ENCODE measurements around the gene CCDC51.
A peak's percentile ranks its signal among the peaks of the same experiment; 100 is the strongest.

The CCDC51 gene

DNA sequence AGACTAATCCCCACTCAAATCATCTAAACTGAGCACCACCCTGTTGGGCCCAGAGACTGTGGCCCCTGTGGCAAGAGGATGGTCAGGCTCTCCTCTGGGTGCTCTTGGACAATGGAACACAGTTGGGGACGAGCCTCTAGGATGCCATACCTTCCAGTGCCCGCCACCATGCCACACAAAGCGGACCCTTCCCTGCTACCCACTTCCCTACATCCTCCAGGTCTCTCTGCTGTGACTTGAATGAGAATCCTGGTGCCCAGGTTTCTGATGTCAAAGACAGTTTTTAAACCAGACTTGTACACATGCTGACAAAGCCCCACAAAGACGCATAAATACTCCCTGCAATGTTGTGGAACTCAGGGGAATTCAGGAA is 4.7 kb downstream of the CCDC51 start:
- no peak for DNase-seq (ENCODE audit: low read depth)
- TF ChIP-seq, protein P1, sequence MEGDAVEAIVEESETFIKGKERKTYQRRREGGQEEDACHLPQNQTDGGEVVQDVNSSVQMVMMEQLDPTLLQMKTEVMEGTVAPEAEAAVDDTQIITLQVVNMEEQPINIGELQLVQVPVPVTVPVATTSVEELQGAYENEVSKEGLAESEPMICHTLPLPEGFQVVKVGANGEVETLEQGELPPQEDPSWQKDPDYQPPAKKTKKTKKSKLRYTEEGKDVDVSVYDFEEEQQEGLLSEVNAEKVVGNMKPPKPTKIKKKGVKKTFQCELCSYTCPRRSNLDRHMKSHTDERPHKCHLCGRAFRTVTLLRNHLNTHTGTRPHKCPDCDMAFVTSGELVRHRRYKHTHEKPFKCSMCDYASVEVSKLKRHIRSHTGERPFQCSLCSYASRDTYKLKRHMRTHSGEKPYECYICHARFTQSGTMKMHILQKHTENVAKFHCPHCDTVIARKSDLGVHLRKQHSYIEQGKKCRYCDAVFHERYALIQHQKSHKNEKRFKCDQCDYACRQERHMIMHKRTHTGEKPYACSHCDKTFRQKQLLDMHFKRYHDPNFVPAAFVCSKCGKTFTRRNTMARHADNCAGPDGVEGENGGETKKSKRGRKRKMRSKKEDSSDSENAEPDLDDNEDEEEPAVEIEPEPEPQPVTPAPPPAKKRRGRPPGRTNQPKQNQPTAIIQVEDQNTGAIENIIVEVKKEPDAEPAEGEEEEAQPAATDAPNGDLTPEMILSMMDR (IDR thresholded peaks at IDR 0.05; ENCODE audit: low read depth, low read length, missing control alignments) = no peak
- in situ Hi-C loops (cut with HindIII; ENCODE audit: low sequenced_read_pairs) = loop anchor here (5.0 to 25.0 kb wide), 2 partner anchors 38 to 173 kb away; no protein-coding TSS in a partner anchor
- no peak overlapping the region for H3K4me3 ChIP-seq (ENCODE audit: low read depth, low read length)

DNA sequence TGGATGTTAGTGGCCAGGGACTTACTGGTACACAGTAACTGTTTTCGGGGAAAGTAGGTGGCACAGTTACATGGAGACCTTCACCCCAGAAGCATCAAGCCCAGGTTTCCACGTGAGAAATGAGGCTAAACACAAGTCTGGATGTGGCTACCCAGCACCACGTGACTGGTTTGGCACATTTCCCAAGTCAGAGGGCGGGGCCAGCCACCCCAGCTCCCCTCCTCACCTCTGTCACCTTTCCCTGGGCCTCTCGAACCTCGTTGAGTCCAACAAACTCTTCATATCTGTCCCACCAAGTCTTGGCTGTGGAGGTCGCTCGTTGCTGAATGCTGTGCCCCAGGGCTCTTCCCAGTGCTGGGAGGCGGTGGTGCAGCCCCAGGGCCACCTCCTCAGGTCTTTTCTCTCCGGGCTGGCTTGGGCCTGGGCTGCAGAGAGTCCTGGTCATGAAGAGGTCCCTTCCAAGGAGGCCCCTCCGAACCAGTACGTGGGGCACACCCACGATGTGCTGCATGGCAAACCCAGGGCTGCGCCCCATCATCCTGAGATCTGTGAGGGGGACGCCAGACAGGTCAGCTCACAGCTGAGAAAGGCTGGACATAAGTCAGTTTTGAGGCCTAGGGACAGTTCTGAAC is 5.2 kb downstream of the CCDC51 start:
- H3K4me3 ChIP-seq (ENCODE audit: low read depth, low read length) = no peak overlapping the region
- in situ Hi-C loops (cut with HindIII; ENCODE audit: low sequenced_read_pairs) = loop anchor here (5.0 to 25.0 kb wide), 2 partner anchors 37 to 172 kb away; no protein-coding TSS in a partner anchor
- TF ChIP-seq, protein P1 (IDR thresholded peaks at IDR 0.05; ENCODE audit: low read depth, low read length, missing control alignments) = no peak
- no peak for DNase-seq (ENCODE audit: low read depth)

DNA sequence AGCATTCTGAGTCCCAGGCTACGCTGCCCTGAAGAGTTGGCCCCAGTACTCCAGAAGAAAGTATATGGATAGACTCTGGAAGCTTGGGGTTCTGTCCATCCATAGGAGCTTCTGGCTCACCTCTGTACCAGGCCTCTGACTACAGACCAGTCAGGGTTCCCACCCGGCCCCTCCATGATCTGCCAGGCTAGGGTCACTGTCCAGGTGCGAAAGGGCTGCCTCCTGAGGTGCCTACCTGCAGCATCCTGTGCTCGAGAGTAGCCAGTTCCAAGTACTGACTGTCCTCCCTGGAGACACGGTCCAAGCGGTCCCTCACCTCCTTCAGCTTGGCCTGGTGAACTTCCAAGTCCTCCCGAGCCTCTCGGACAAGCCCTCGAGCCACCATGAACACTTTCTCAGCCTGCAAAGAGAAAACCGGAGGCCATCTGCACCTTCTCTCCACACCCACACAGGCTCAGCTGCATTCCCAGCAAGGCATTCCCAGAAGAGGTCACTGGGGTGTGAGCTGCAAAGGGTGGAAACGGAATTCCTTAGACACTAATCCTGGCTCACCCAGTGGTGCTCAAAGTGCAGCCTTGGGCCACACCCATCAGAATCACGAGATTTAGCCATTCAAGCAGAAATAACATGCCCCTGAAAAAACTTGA is 6.3 kb downstream of the CCDC51 start:
- no peak overlapping the region for H3K4me3 ChIP-seq (ENCODE audit: low read depth, low read length)
- DNase-seq (ENCODE audit: low read depth) = no peak
- in situ Hi-C loops (cut with HindIII; ENCODE audit: low sequenced_read_pairs) = loop anchor here (25.0 kb wide), 1 partner anchor 171 kb away; no protein-coding TSS in a partner anchor
- TF ChIP-seq, protein P1 (IDR thresholded peaks at IDR 0.05; ENCODE audit: low read depth, low read length, missing control alignments) = no peak

DNA sequence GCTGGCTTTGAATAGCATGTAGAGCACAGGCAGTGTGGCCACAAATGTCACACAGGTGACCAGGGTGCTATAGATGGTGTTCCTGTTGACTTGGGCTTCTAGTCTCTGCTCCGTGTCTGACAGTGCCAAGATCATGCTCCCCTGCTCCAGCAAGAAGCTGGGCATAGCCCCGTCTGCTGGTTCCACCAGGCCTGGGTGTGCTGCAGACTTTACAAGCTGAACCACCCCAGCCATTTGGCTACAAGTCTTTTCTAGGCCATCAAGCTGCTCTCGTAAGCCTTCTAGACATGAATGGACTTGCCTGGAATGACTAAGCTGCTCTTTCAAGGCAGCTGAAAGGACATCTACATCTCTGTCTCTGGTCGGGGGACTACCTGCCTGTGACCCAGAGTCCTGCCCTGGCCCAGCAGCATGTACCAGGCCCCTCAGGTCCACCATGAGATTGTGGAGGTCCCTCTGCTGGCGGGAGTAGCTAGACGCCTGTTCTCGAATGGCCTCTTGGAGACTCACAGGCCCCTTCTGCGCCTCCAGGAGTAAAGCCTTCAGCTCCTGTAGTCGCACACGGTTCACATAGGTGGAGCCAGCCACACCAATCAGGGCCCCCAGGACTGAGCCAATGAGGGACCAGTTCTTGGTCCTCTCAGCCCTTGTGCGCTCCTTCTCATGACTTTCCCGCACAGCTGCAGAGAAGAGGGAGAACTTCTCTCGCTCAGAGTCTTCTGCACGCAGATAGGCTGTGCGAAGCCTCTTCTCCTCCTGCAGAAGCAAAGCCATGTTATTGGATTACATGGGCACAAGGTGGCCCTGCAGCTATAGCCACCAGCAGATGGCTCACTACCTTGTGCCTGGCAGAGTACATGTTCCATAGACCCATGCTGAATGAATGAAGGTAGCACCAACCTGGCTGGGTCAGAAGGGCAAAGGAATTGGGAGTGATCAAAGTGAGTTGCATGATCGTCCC is 7.2 kb downstream of the CCDC51 start:
- in situ Hi-C loops (cut with HindIII; ENCODE audit: low sequenced_read_pairs) = loop anchor here (25.0 kb wide), 1 partner anchor 170 kb away; no protein-coding TSS in a partner anchor
- no peak overlapping the region for H3K4me3 ChIP-seq (ENCODE audit: low read depth, low read length)
- no peak for DNase-seq (ENCODE audit: low read depth)
- TF ChIP-seq, protein P1 (IDR thresholded peaks at IDR 0.05; ENCODE audit: low read depth, low read length, missing control alignments) = peak; percentile 11

DNA sequence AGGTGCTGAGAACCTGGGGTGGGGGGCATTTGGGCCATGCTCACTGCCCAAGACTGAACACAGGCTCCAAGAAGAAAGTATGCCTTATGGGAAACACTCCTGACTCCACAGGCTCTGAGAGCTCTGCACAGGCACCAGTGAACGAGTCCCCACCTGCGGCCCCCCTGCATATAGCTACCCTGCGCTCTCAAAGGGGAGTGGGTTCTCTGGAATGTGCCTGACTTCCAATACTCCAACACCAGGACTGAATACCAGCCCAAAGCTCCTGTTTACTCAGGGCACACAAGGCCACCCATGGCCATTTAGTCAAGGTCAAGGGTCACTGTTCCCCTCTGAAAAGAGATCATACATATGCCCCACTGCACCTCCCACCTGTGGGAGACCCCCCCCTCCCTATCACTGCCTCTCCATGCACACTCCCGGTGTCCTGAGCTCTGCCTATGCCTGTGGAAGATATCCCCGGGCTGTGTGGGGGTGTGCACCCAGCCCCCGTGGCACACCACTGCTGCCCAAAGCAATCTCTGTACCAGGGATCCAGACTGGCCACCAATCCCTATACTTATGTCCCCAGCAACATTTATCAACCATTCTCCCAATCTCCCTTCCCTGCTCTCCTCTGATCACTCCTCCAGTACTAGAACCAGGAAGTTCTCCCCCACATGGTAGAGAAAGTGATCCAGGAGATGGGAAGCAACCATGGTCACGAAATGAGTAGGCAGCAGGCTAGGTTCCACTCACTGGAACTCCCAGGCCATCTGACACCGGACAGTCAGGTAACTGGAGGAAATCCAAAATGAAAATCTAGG is 8.5 kb downstream of the CCDC51 start:
- no peak for DNase-seq (ENCODE audit: low read depth)
- no peak overlapping the region for H3K4me3 ChIP-seq (ENCODE audit: low read depth, low read length)
- TF ChIP-seq, protein P1 (IDR thresholded peaks at IDR 0.05; ENCODE audit: low read depth, low read length, missing control alignments) = no peak
- in situ Hi-C loops (cut with HindIII; ENCODE audit: low sequenced_read_pairs) = loop anchor here (25.0 kb wide), 1 partner anchor 169 kb away; no protein-coding TSS in a partner anchor

All from astrocyte of the cerebellum (primary cell).